ENCODE measurements around the gene XYLT1.

XYLT1 gene

GRCh38 chr16:17144431-17144830 is 326.3 kb downstream of the XYLT1 start:
- DNase-seq (ENCODE audit: insufficient read length, low spot score) (no peak), FAIRE-seq (no peak)
- TF ChIP-seq SPI1 (IDR thresholded peaks at IDR 0.05; ENCODE audit: low read depth, low read length) (no peak), POLR2A (IDR thresholded peaks at IDR 0.05; ENCODE audit: low read depth, low read length) (no peak), TAF1 (IDR thresholded peaks at IDR 0.05; ENCODE audit: low read depth, low read length) (no peak), POLR2AphosphoS5 (IDR thresholded peaks at IDR 0.05; ENCODE audit: low read depth, low read length) (no peak), POU2F2 (IDR thresholded peaks at IDR 0.05; ENCODE audit: low read depth, low read length) (no peak), PAX5 (IDR thresholded peaks at IDR 0.05; ENCODE audit: insufficient read depth, low read length, severe bottlenecking) (no peak)

- no peak for DNase-seq (ENCODE audit: insufficient read length, low spot score)
- FAIRE-seq = peak; percentile 64
Observed at GRCh38 chr16:17143546-17144419, 327.0 kb downstream of the XYLT1 start.

GRCh38 chr16:17138801-17139200 is 332.0 kb downstream of the XYLT1 start:
- TF ChIP-seq PAX5 (IDR thresholded peaks at IDR 0.05; ENCODE audit: insufficient read depth, low read length, severe bottlenecking) = no peak
- TF ChIP-seq TAF1 (IDR thresholded peaks at IDR 0.05; ENCODE audit: low read depth, low read length) = no peak
- no peak for TF ChIP-seq POLR2A (IDR thresholded peaks at IDR 0.05; ENCODE audit: low read depth, low read length)
- TF ChIP-seq POLR2AphosphoS5 (IDR thresholded peaks at IDR 0.05; ENCODE audit: low read depth, low read length) = no peak
- no peak for TF ChIP-seq SPI1 (IDR thresholded peaks at IDR 0.05; ENCODE audit: low read depth, low read length)
- no peak for TF ChIP-seq POU2F2 (IDR thresholded peaks at IDR 0.05; ENCODE audit: low read depth, low read length)
- DNase-seq (ENCODE audit: insufficient read length, low spot score) (no peak), FAIRE-seq (no peak)

More at GRCh38 chr16:17143546-17144419, 327.0 kb downstream of the XYLT1 start:
- no peak for TF ChIP-seq SPI1 (IDR thresholded peaks at IDR 0.05; ENCODE audit: low read depth, low read length)
- TF ChIP-seq TAF1 (IDR thresholded peaks at IDR 0.05; ENCODE audit: low read depth, low read length) = no peak
- TF ChIP-seq PAX5 (IDR thresholded peaks at IDR 0.05; ENCODE audit: insufficient read depth, low read length, severe bottlenecking) = no peak
- no peak for TF ChIP-seq POLR2A (IDR thresholded peaks at IDR 0.05; ENCODE audit: low read depth, low read length)
- TF ChIP-seq POU2F2 (IDR thresholded peaks at IDR 0.05; ENCODE audit: low read depth, low read length) = no peak
- TF ChIP-seq POLR2AphosphoS5 (IDR thresholded peaks at IDR 0.05; ENCODE audit: low read depth, low read length) = no peak

- DNase-seq (ENCODE audit: insufficient read length, low spot score) = no peak
- TF ChIP-seq POU2F2 (IDR thresholded peaks at IDR 0.05; ENCODE audit: low read depth, low read length) (no peak), PAX5 (IDR thresholded peaks at IDR 0.05; ENCODE audit: insufficient read depth, low read length, severe bottlenecking) (no peak), POLR2AphosphoS5 (IDR thresholded peaks at IDR 0.05; ENCODE audit: low read depth, low read length) (no peak), POLR2A (IDR thresholded peaks at IDR 0.05; ENCODE audit: low read depth, low read length) (no peak), TAF1 (IDR thresholded peaks at IDR 0.05; ENCODE audit: low read depth, low read length) (no peak), SPI1 (IDR thresholded peaks at IDR 0.05; ENCODE audit: low read depth, low read length) (no peak)
- no peak for FAIRE-seq
Observed at GRCh38 chr16:17135439-17135838, 335.3 kb downstream of the XYLT1 start.

- TF ChIP-seq SPI1 (IDR thresholded peaks at IDR 0.05; ENCODE audit: low read depth, low read length) (0 out of 2 replicates have a peak, but pooled peaks have one; percentile 6), POU2F2 (IDR thresholded peaks at IDR 0.05; ENCODE audit: low read depth, low read length) (peak; percentile 83), POLR2A (IDR thresholded peaks at IDR 0.05; ENCODE audit: low read depth, low read length) (no peak), PAX5 (IDR thresholded peaks at IDR 0.05; ENCODE audit: insufficient read depth, low read length, severe bottlenecking) (peak; percentile 56)
- FAIRE-seq (peak; percentile 52), DNase-seq (ENCODE audit: insufficient read length, low spot score) (peak; percentile 58)
Observed at GRCh38 chr16:17134586-17134985, 336.2 kb downstream of the XYLT1 start.

- DNase-seq (ENCODE audit: insufficient read length, low spot score) (no peak), FAIRE-seq (no peak)
- TF ChIP-seq POLR2A (IDR thresholded peaks at IDR 0.05; ENCODE audit: low read depth, low read length) = no peak
Observed at GRCh38 chr16:17133851-17134250, 336.9 kb downstream of the XYLT1 start.

GRCh38 chr16:17131351-17131750 is 339.4 kb downstream of the XYLT1 start:
- no peak for TF ChIP-seq SPI1 (IDR thresholded peaks at IDR 0.05; ENCODE audit: low read depth, low read length)
- no peak for TF ChIP-seq POLR2AphosphoS5 (IDR thresholded peaks at IDR 0.05; ENCODE audit: low read depth, low read length)
- no peak for TF ChIP-seq PAX5 (IDR thresholded peaks at IDR 0.05; ENCODE audit: insufficient read depth, low read length, severe bottlenecking)
- TF ChIP-seq POU2F2 (IDR thresholded peaks at IDR 0.05; ENCODE audit: low read depth, low read length) = no peak
- no peak for TF ChIP-seq POLR2A (IDR thresholded peaks at IDR 0.05; ENCODE audit: low read depth, low read length)
- no peak for TF ChIP-seq TAF1 (IDR thresholded peaks at IDR 0.05; ENCODE audit: low read depth, low read length)
- FAIRE-seq (no peak), DNase-seq (ENCODE audit: insufficient read length, low spot score) (no peak)

GRCh38 chr16:17130733-17131132 is 340.0 kb downstream of the XYLT1 start:
- FAIRE-seq (no peak), DNase-seq (ENCODE audit: insufficient read length, low spot score) (no peak)
- TF ChIP-seq SPI1 (IDR thresholded peaks at IDR 0.05; ENCODE audit: low read depth, low read length) (no peak), PAX5 (IDR thresholded peaks at IDR 0.05; ENCODE audit: insufficient read depth, low read length, severe bottlenecking) (no peak), TAF1 (IDR thresholded peaks at IDR 0.05; ENCODE audit: low read depth, low read length) (no peak), POU2F2 (IDR thresholded peaks at IDR 0.05; ENCODE audit: low read depth, low read length) (no peak), POLR2AphosphoS5 (IDR thresholded peaks at IDR 0.05; ENCODE audit: low read depth, low read length) (no peak), POLR2A (IDR thresholded peaks at IDR 0.05; ENCODE audit: low read depth, low read length) (no peak)

GRCh38 chr16:17129971-17130370 is 340.8 kb downstream of the XYLT1 start:
- FAIRE-seq = no peak
- DNase-seq (ENCODE audit: insufficient read length, low spot score) = no peak
- TF ChIP-seq POU2F2 (IDR thresholded peaks at IDR 0.05; ENCODE audit: low read depth, low read length) (no peak), TAF1 (IDR thresholded peaks at IDR 0.05; ENCODE audit: low read depth, low read length) (no peak), POLR2A (IDR thresholded peaks at IDR 0.05; ENCODE audit: low read depth, low read length) (no peak), POLR2AphosphoS5 (IDR thresholded peaks at IDR 0.05; ENCODE audit: low read depth, low read length) (no peak), SPI1 (IDR thresholded peaks at IDR 0.05; ENCODE audit: low read depth, low read length) (no peak), PAX5 (IDR thresholded peaks at IDR 0.05; ENCODE audit: insufficient read depth, low read length, severe bottlenecking) (no peak)
